Measurements from ENCODE around the gene PITPNM1. TPM values are rescaled to one million over a fixed set of nuclear protein-coding genes. Genes with fewer than 3 reads are reported as not detected.

The PITPNM1 gene
- total and polyA plus RNA-seq, 2 of the 13 experiments (the other 11 are each of a cell fraction or from before 2014, with no cell fraction given) = 8.2 to 8.5 TPM

DNA sequence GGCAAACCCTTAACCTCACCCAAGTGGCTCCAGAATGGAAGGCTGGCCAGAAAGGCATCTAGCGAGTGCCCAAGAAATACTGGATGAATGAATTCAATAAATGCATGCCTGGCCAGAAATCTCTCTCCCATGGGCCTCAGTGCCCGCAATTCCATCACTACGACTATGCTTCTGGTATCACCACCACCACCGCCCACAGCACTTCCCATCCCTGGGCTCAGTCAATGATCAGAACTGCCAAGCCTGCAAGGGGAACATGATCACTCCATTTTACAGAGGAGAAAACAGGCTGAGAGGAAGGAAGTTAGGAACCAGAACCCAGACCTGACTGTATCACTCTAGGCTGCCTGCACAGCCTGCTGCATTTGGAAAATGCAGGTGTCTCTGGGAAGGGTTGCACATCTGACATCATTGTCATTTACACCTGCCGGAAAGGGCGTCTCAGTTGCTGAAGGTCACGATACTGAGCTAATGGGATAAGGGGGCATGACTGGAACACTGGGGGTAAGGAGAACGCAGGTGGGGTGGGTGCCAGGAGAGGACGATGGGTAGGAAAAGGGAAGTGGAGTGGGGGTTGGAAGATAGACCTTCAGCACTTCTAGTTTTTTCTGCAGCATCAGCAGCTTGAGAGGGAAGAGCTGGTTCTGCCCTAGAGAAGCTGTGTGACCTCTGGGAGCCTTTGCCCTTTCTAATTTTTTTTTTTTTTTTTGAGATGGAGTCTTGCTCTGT is 55.9 kb downstream of the PITPNM1 start:
- 50% methylated on average over 9 of the region's 9 CpGs for WGBS (ENCODE audit: low lambda C conversion rate)
- Histone ChIP-seq H3K79me2 (ENCODE audit: insufficient read depth, low read length) (no peaks in the 10 kb centered on the region), H4K20me1 (ENCODE audit: insufficient read depth, low read length) (no peaks in the 10 kb centered on the region), H3K9ac (ENCODE audit: insufficient read depth, low read depth, low read length) (no peak overlapping the region), H2AFZ (ENCODE audit: low read length) (no peak overlapping the region), H3K36me3 (replicated peaks in 1 of 2; ENCODE audit: control insufficient read depth in 1 of 2, insufficient read depth in 2 of 2, low read length in 2 of 2) (no peaks in the 10 kb centered on the region), H3K27ac (ENCODE audit: extremely low read length, insufficient read depth, low read length) (no peak overlapping the region), H3K9me3 (ENCODE audit: low read length) (no peaks in the 10 kb centered on the region), H3K4me1 (ENCODE audit: insufficient read depth, low read length) (peaks cover 23% of the 10 kb centered on the region), H3K4me2 (ENCODE audit: low read depth, low read length) (no peak overlapping the region), H3K27me3 (ENCODE audit: control insufficient read depth in 1 of 2, insufficient read depth in 2 of 2, low read length in 2 of 2) (peaks cover 5 to 44% of the 10 kb centered on the region in 2 experiments; a peak in 4 of 5 replicates), H3K4me3 (replicated peaks in 1 of 3; ENCODE audit: insufficient read depth in 1 of 3, low read depth in 2 of 3, low read length in 3 of 3) (no peak overlapping the region)
- ATAC-seq = no peak
- BruUV-seq (replicated peaks) = no TSS peak
- no peak for FAIRE-seq
- intact Hi-C loops (cut with micrococcal nuclease; ENCODE audit: unreplicated experiment) (no loop called here), in situ Hi-C loops (cut with HindIII; ENCODE audit: extremely low pct_ligation_motif_present, low pct_unique_long_range_greater_than_20kb) (no loop called here)
- TF ChIP-seq MAFK (conservative IDR thresholded peaks at IDR 0.05 in 1 of 2, IDR thresholded peaks at IDR 0.05 in 1 of 2; ENCODE audit: low read length in 2 of 2) (peak; percentile 37 to 52; a peak in 3 of 4 replicates), TP53 (CRISPR knock-in tag; conservative IDR thresholded peaks at IDR 0.05) (no peak), MAFF (IDR thresholded peaks at IDR 0.05; ENCODE audit: low read depth, low read length) (0 out of 2 replicates have a peak, but pooled peaks have one; percentile 4)
- CTCF ChIA-PET (ENCODE audit: low intra/inter-chr PET ratio, low total read pairs) = no interaction called here
- no peak for DNase-seq (ENCODE audit: low spot score)
- POLR2A ChIA-PET = interaction anchor here (0.6 to 1.2 kb wide), 2 partner anchors 12 to 21 kb away, joined by 3 read pairs; partner anchors contain the start of gene RPS6KB2

DNA sequence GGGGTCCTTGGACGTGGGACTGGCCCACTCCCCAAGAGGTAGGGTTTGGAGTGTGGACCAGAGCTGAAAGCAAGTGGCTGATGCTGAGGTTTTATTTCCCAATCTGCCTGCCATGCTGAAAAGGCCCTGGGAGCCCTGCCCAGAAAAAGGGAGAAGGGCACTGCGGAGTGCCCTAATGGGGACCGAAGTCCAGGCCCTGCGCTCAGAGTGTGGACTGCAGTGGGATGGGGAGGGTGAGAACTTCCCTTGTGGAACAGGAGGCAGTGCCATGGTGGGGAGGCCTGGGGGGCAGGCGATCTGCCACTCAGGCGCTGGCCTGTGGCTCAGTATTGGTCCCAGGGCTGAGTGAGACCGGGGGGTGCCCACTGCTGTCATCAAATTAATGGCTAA is 56.9 kb downstream of the PITPNM1 start:
- WGBS (ENCODE audit: low lambda C conversion rate) = 19% methylated on average over 4 of the region's 7 CpGs
- 0 out of 3 replicates have a peak, but pooled peaks have one; percentile 9 for ATAC-seq
- no TSS peak for BruUV-seq (replicated peaks)
- no peak for FAIRE-seq
- no peaks in the 10 kb centered on the region for H3K9me3 ChIP-seq (ENCODE audit: low read length)
- POLR2A ChIA-PET = interaction anchor here (1.3 kb wide), 2 partner anchors 11 to 19 kb away, joined by 3 to 5 read pairs; no protein-coding TSS in a partner anchor
- H3K4me1 ChIP-seq (ENCODE audit: insufficient read depth, low read length) = peaks cover 27% of the 10 kb centered on the region
- no peaks in the 10 kb centered on the region for H4K20me1 ChIP-seq (ENCODE audit: insufficient read depth, low read length)
- TF ChIP-seq ZNF891 (CRISPR knock-in tag; IDR thresholded peaks at IDR 0.05) (0 out of 2 replicates have a peak, but pooled peaks have one; percentile 61), CEBPB (IDR thresholded peaks at IDR 0.05; ENCODE audit: borderline replicate concordance, low read depth, low read length) (0 out of 2 replicates have a peak, but pooled peaks have one; percentile 10), HNF4G (IDR thresholded peaks at IDR 0.05; ENCODE audit: borderline replicate concordance, low read depth, low read length) (0 out of 2 replicates have a peak, but pooled peaks have one; percentile 13), HNF4G (CRISPR knock-in tag; IDR thresholded peaks at IDR 0.05; ENCODE audit: borderline replicate concordance, low read depth) (no peak), HNF4A (CRISPR knock-in tag; IDR thresholded peaks at IDR 0.05) (peak; percentile 39; the same call in 1 of the 2 replicates), SRF (IDR thresholded peaks at IDR 0.05; ENCODE audit: low read depth, low read length) (no peak), HNRNPL (IDR thresholded peaks at IDR 0.05; ENCODE audit: low read depth, low read length) (peak; percentile 59; the same call in 1 of the 2 replicates)
- TF ChIP-seq, protein P1, sequence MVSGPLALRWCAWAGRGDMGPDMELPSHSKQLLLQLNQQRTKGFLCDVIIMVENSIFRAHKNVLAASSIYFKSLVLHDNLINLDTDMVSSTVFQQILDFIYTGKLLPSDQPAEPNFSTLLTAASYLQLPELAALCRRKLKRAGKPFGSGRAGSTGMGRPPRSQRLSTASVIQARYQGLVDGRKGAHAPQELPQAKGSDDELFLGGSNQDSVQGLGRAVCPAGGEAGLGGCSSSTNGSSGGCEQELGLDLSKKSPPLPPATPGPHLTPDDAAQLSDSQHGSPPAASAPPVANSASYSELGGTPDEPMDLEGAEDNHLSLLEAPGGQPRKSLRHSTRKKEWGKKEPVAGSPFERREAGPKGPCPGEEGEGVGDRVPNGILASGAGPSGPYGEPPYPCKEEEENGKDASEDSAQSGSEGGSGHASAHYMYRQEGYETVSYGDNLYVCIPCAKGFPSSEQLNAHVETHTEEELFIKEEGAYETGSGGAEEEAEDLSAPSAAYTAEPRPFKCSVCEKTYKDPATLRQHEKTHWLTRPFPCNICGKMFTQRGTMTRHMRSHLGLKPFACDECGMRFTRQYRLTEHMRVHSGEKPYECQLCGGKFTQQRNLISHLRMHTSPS (CRISPR knock-in tag; IDR thresholded peaks at IDR 0.05; ENCODE audit: low read depth) = peak; percentile 52; the same call in 1 of the 2 replicates
- TF ChIP-seq, protein P2, sequence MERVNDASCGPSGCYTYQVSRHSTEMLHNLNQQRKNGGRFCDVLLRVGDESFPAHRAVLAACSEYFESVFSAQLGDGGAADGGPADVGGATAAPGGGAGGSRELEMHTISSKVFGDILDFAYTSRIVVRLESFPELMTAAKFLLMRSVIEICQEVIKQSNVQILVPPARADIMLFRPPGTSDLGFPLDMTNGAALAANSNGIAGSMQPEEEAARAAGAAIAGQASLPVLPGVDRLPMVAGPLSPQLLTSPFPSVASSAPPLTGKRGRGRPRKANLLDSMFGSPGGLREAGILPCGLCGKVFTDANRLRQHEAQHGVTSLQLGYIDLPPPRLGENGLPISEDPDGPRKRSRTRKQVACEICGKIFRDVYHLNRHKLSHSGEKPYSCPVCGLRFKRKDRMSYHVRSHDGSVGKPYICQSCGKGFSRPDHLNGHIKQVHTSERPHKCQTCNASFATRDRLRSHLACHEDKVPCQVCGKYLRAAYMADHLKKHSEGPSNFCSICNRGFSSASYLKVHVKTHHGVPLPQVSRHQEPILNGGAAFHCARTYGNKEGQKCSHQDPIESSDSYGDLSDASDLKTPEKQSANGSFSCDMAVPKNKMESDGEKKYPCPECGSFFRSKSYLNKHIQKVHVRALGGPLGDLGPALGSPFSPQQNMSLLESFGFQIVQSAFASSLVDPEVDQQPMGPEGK (CRISPR knock-in tag; IDR thresholded peaks at IDR 0.05) = no peak
- H3K27me3 ChIP-seq (ENCODE audit: control insufficient read depth in 1 of 2, insufficient read depth in 2 of 2, low read length in 2 of 2) = peaks cover 5 to 36% of the 10 kb centered on the region in 2 experiments; a peak in 4 of 5 replicates
- H3K9ac ChIP-seq (ENCODE audit: insufficient read depth, low read depth, low read length) = no peak overlapping the region
- no peak for DNase-seq (ENCODE audit: low spot score)
- no peak overlapping the region; a peak in 1 of 6 replicates for H3K4me3 ChIP-seq (replicated peaks in 1 of 3; ENCODE audit: insufficient read depth in 1 of 3, low read depth in 2 of 3, low read length in 3 of 3)
- no peaks in the 10 kb centered on the region for H3K79me2 ChIP-seq (ENCODE audit: insufficient read depth, low read length)
- no peak overlapping the region; the same call in 1 of the 2 replicates for H3K4me2 ChIP-seq (ENCODE audit: low read depth, low read length)
- no peak overlapping the region for H3K27ac ChIP-seq (ENCODE audit: extremely low read length, insufficient read depth, low read length)
- no peak overlapping the region for H2AFZ ChIP-seq (ENCODE audit: low read length)
- intact Hi-C loops (cut with micrococcal nuclease; ENCODE audit: unreplicated experiment) = no loop called here
- in situ Hi-C loops (cut with HindIII; ENCODE audit: extremely low pct_ligation_motif_present, low pct_unique_long_range_greater_than_20kb) = no loop called here
- CTCF ChIA-PET (ENCODE audit: low intra/inter-chr PET ratio, low total read pairs) = no interaction called here
- H3K36me3 ChIP-seq (replicated peaks in 1 of 2; ENCODE audit: control insufficient read depth in 1 of 2, insufficient read depth in 2 of 2, low read length in 2 of 2) = no peaks in the 10 kb centered on the region

All from HepG2 (cell line).